ENCODE data around the gene HCLS1. TPM values are rescaled to one million over a fixed set of nuclear protein-coding genes. Genes with fewer than 3 reads are reported as not detected.

HCLS1 gene
- total and polyA plus RNA-seq, 2 of the 8 experiments (the other 6 are each of a cell fraction or from before 2014, with no cell fraction given), result 0.53 to 1.3 TPM

GRCh38 chr3:121705541-121705940 is 44.8 kb upstream of the HCLS1 start (continued):
- TF ChIP-seq ATF2 (IDR thresholded peaks at IDR 0.05; ENCODE audit: low read length) (no peak), CBX8 (IDR thresholded peaks at IDR 0.05; ENCODE audit: borderline replicate concordance, low read depth, low read length) (no peak), CREB1 (IDR thresholded peaks at IDR 0.05) (no peak), BACH1 (IDR thresholded peaks at IDR 0.05; ENCODE audit: low read length) (no peak), YY1 (IDR thresholded peaks at IDR 0.05; ENCODE audit: low read depth, low read length) (no peak), CHD2 (IDR thresholded peaks at IDR 0.05; ENCODE audit: low read length) (no peak)
